Kidney (tissue), 14 donors: ENCODE measurements around the gene B3GNT7. TPM values are rescaled to one million over a fixed set of nuclear protein-coding genes. Genes with fewer than 3 reads are reported as not detected.

ENCODE experiments used
- DNase-seq, 5 donors: peaks; one replicate each; pipeline ENCODE4 v3.0.0-alpha.2; 2013 to 2020
- FAIRE-seq: peaks from 2 replicates; lab custom pipeline; 2012; peaks lifted over from hg19 to GRCh38; lab: Jason Lieb, UNC
- H3K27ac ChIP-seq, 2 donors: one replicate each; pipeline ENCODE4 v1.7.0; 2013; ENCODE audit warnings: low read depth in 2 of 2, low read length in 2 of 2, inconsistent platforms in 1 of 2
- H3K27me3 ChIP-seq: one replicate; pipeline ENCODE4 v1.7.1; 2013; ENCODE audit warnings: low read length, inconsistent platforms; ENCODE audit not compliant: control insufficient read depth, insufficient read depth
- H3K36me3 ChIP-seq, 3 donors: one replicate each; pipeline versions ENCODE4 v1.7.0 to v1.7.1; 2013; ENCODE audit warnings: low read length in 3 of 3, control low read depth in 1 of 3, inconsistent platforms in 1 of 3; ENCODE audit not compliant: insufficient read depth in 3 of 3, control insufficient read depth in 2 of 3
- H3K4me1 ChIP-seq, 3 donors: one replicate each; pipeline versions ENCODE4 v1.7.0 to v1.7.1; 2013; ENCODE audit warnings: low read length in 3 of 3, inconsistent platforms in 1 of 3, low read depth in 1 of 3; ENCODE audit not compliant: control insufficient read depth in 2 of 3, insufficient read depth in 2 of 3
- H3K4me3 ChIP-seq, 3 donors: one replicate each; pipeline versions ENCODE4 v1.7.0 to v1.8.1; 2013; ENCODE audit warnings: low read length in 3 of 3, control low read depth in 1 of 3, inconsistent platforms in 1 of 3
- H3K9ac ChIP-seq, 3 donors: one replicate each; pipeline versions ENCODE4 v1.7.0 to v1.7.1; 2013; ENCODE audit warnings: low read length in 3 of 3, control low read depth in 1 of 3, inconsistent platforms in 1 of 3
- H3K9me3 ChIP-seq, 3 donors: one replicate each; pipeline versions ENCODE4 v1.7.0 to v1.7.1; 2013; ENCODE audit warnings: low read length in 3 of 3, control low read depth in 1 of 3, inconsistent platforms in 1 of 3; ENCODE audit not compliant: control insufficient read depth in 2 of 3, insufficient read depth in 1 of 3
- intact Hi-C: fragments of 100-400 bp; cut with DNase I; formaldehyde crosslinking; loops from one replicate; pipeline ENCODE4 v1.11.1; 2022
- polyA plus RNA-seq: library from polyadenylated mRNA; stranded (reverse); fragments of 350-450 nt; fragmentation: Illumina TruSeq; extraction: RNeasy Lipid Tissue Mini Kit (QIAGEN cat#74804); gene quantifications from one replicate; pipeline ENCODE4 v1.2.3, GENCODE V29; 2014; ENCODE audit warnings: low read depth, low replicate concordance; ENCODE audit not compliant: insufficient read depth
- total RNA-seq: library from RNA; stranded (reverse); fragmentation: NEBNext Ultra II Directional; extraction: Animal tissue kit (Norgen Biotek cat#: 25700); gene quantifications from one replicate; pipeline ENCODE4 v1.2.1, GENCODE V29; 2021
- TF ChIP-seq, protein P1 (sequence below): IDR thresholded peaks from 3 replicates; pipeline ENCODE4 v1.5.1; 2012; ENCODE audit warnings: mild to moderate bottlenecking, moderate library complexity, borderline replicate concordance; ENCODE audit not compliant: insufficient read depth; ENCODE audit errors: extremely low read depth
- donor health status: control.
- donor health status: control.
- donor health status: control.
- donor health status: control.
- donor health status: control.
- donor health status: DM: yes; HTN: yes; CAD: no.
- donor health status: Normal renal cell carcinoma (clear cell type).

The B3GNT7 gene
- total and polyA plus RNA-seq, 2 donors from 2014 or later = 2.4 to 9.3 TPM

DNA sequence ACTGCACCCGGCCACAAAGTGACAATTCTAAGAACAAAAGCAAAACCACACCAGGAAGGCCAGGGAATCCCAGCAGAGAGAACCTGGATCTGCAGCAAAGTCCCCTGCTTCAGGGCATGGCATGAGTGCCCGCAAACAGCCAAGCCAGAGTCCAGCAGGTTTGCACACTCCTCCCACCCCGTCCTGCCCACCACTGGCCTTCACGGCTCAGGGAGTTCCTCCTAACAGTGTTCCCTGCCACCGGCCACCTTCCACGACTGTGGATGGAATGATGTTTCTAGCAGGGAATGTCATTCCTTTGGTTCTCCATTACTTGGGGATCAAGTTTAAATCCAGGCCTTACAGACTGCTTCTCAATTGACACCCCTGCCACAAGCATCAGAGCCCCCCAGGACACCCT lies 42.0 kb upstream of the B3GNT7 start:
- Histone ChIP-seq H3K27ac (no peak overlapping the region), H3K36me3 (no peaks in the 10 kb centered on the region), H3K27me3 (no peaks in the 10 kb centered on the region), H3K9me3 (no peaks in the 10 kb centered on the region), H3K9ac (no peak overlapping the region), H3K4me3 (no peak overlapping the region), H3K4me1 (peaks cover 0 to 2% (median 0%) of the 10 kb centered on the region in 3 donors)
- DNase-seq = peak in 2 of 5 donors; percentile 19 to 57
- TF ChIP-seq, protein P1, sequence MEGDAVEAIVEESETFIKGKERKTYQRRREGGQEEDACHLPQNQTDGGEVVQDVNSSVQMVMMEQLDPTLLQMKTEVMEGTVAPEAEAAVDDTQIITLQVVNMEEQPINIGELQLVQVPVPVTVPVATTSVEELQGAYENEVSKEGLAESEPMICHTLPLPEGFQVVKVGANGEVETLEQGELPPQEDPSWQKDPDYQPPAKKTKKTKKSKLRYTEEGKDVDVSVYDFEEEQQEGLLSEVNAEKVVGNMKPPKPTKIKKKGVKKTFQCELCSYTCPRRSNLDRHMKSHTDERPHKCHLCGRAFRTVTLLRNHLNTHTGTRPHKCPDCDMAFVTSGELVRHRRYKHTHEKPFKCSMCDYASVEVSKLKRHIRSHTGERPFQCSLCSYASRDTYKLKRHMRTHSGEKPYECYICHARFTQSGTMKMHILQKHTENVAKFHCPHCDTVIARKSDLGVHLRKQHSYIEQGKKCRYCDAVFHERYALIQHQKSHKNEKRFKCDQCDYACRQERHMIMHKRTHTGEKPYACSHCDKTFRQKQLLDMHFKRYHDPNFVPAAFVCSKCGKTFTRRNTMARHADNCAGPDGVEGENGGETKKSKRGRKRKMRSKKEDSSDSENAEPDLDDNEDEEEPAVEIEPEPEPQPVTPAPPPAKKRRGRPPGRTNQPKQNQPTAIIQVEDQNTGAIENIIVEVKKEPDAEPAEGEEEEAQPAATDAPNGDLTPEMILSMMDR = no peak
- no peak for FAIRE-seq
- intact Hi-C loops = no loop called here

DNA sequence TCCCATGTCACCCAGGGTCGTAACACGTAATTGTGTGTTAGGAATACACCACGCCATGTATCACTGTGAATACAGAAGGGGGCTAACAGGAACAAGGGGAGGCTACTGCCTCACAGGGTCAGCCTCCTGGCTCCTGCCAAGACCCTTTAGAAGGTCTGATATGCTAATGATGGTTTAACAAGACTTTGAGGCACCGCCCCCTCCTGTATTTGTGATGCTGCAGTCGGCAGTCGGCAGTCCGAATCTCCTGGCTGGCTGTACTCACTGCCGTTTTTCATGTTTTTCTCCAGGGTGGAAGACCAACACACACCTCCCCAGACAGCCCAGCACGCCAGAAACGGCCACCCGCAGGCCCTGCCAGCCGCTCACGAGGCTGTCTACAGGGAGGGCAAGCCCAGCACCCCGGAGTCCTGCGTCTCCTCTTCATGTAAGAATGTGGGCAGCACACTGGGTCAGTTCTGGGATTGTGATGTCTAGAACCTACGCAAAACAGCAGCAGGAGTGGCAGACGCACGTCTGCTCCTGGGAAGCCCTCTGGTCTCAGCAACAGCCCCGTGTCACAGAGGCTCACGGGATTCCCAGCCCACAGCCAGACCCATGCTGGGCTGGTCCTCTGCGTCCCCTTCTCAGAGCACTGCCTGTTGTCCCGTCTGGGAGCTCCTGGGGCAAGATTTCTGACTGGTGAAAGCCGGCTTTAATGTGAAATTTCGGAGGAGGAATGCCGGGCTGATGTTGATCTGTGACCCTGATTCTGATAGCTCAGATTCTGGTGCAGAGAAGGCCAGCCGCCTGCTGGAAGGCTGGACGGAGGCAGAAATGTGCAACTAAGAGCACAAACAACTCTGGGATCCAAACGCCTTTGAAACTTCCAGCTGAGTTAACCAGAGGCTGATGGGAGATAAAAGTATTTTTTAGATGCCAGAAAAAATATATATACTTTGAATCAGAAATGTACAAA lies 39.7 kb upstream of the B3GNT7 start:
- H3K4me1 ChIP-seq = peaks cover 0 to 2% (median 0%) of the 10 kb centered on the region in 3 donors
- no peaks in the 10 kb centered on the region for H3K27me3 ChIP-seq
- H3K36me3 ChIP-seq = no peaks in the 10 kb centered on the region
- DNase-seq (peak in 3 of 5 donors; percentile 47 to 73 (median 69)), FAIRE-seq (no peak)
- intact Hi-C loops = no loop called here
- H3K9me3 ChIP-seq = no peaks in the 10 kb centered on the region
- H3K9ac ChIP-seq = no peak overlapping the region
- no peak overlapping the region for H3K4me3 ChIP-seq
- no peak overlapping the region for H3K27ac ChIP-seq
- TF ChIP-seq, protein P1 = no peak

DNA sequence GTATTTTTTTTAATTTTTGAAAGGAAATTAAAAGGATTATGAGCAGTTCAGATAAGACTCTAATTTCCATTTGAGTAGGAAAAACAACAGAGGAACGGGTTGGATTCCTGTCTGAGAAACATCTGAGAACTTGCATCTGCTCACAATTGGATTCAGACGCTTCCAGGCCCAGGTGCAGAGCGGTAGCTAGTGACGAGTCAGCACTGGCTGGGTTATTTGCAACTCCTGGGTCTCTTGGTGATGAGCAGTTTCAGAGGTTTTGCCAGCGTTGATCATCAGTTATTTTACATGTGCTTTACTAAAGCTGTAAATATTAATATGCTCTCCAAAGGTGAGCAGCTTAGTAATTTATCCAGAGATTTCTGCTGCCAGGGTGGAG lies 39.1 kb upstream of the B3GNT7 start:
- peak in 1 of 5 donors; percentile 62 for DNase-seq
- no peak overlapping the region for H3K9ac ChIP-seq
- no peaks in the 10 kb centered on the region for H3K27me3 ChIP-seq
- peaks cover 0 to 2% (median 0%) of the 10 kb centered on the region in 3 donors for H3K4me1 ChIP-seq
- no peak for FAIRE-seq
- TF ChIP-seq, protein P1 = no peak
- H3K4me3 ChIP-seq = no peak overlapping the region
- no peak overlapping the region for H3K27ac ChIP-seq
- no peaks in the 10 kb centered on the region for H3K36me3 ChIP-seq
- H3K9me3 ChIP-seq = no peaks in the 10 kb centered on the region
- intact Hi-C loops = no loop called here
